Activated CD4-positive, alpha-beta T cell treated with anti-CD3 and anti-CD28 coated beads, Interleukin-2, amount 50 U/mL, for 1 hour (primary cell): ENCODE data around the gene RASSF5.
"Not testable (repeated sequence)": the region's sequence is repeated elsewhere in the genome, so short reads cannot be mapped to it uniquely, and the experiment has no call there.

Source experiments
- DNase-seq: peaks from one replicate; pipeline ENCODE4 v3.0.0-alpha.2; 2020

The RASSF5 gene

GRCh38 chr1:206477581-206478380 lies 29.6 kb upstream of the RASSF5 start:
- DNase-seq: no peak

- DNase-seq: no peak
Measured at GRCh38 chr1:206478746-206479145, 28.6 kb upstream of the RASSF5 start.

DNA sequence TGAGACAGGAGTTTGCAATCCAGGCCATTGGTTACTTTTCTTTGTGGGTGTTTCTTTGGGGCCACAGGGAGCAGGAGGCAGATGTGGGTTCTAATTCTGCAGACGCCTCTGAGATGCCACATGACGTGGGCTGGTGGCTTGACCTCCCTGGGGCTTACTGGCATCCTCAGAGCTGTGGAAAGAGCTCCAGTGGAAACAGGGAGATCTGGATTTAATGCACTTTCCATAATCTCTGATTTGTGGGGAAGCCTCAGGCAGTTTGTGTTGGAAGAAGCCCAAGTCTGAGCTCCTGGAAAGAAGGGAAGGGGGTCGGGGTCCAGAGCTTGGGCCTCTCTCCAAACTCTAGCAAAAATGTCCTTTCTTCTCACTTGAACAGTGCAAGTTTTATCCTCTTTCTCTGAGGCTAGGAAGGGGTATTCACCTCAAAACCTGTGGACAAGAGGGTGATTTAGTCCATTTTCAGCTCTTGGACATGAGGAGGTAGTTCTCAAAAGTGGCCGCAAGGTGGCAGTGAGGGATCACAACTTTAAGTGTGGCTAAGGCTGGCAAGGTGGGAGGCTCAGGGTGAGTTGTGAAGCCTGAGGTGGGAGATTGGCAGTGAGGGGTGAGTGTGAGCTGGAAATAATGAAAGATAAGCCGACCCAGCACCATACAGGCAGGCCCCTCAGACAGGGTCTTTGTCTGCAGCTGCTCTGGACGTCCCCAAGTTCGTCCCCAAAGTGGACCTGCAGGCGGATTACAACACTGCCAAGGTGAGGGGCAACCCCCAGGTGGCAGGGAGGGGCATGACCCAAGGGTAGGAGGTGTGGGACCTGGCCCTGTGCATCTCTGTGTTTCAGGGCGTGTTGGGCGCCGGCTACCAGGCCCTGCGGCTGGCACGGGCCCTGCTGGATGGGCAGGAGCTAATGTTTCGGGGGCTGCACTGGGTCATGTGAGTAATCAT lies 27.9 kb upstream of the RASSF5 start:
- peak; percentile 68 for DNase-seq

DNA sequence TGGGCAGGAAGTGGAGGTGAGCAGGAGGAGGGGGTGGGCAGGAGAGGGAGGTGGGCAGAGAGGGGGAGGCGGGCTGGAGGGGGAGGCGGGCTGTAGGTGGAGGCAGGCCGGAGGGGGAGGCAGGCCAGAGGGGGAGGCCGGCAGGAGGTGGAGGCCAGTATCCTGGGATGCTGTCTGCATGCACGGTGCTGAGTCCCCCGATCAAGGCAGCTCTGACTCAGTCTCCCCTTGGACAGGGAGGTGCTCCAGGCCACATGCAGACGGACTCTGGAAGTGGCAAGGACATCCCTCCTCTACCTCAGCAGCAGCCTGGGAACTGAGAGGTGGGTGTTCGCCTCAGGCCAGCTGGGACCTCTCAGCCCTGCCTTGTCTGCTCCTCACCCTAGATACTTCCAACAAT lies 27.1 kb upstream of the RASSF5 start:
- DNase-seq: no peak

- no peak for DNase-seq
Measured at GRCh38 chr1:206482611-206483010, 24.7 kb upstream of the RASSF5 start.

DNA sequence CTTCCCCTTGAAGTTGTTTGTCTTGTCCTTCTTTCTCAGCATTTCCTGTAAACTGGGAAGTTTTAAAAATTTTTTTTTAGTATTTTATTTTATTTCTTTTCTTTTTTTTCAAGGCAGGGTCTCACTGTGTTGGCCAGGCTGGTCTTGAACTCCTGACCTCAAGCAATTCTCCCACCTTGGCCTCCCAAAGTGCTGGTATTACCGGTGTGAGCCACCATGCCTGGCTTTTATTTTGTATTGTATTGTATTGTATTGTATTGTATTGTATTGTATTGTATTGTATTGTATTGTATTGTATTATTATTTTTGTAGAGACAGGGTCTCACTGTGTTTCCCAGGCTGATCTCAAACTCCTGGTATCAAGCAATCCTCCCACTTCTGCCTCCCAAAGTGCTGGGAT lies 23.5 kb upstream of the RASSF5 start:
- DNase-seq: not testable (repeated sequence)

GRCh38 chr1:206484901-206485300 lies 22.4 kb upstream of the RASSF5 start:
- DNase-seq: no peak

DNA sequence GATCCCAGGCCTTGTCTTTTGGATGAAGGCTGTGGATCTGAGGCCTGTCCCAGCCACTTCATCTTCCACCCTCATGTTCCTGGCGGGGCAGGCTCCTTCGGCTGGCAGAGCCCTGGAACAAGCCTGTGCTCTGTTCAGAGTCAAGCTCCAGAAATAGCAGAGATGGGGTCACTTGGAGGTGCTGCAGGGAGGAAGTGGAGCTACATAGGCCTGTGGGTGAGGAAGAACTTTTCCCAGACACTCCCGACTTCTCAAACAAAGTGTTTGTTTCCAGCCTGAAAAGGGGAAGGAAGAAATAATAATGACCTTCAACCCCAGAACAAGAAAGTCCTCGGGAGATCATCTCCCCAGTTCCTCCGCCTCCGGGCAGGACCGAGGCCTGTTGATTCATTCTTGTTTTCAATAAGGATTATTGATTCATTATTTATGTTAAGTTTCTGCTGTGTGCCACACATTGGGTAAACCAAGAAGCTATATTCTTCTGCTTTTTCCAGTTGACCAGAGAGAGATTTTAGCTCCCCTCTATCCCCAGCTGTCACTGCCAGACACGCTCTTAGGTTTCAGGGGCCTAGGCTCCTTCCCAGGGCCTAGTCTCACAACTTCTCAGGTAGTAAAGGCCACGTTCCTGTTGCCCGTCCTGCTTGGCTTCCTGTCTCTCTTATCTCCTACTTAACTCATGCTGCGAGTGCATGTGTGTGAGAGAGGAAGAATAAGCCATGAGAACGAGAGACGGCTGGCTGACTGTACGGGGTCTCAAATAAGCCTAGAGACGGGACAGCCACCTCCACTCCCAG lies 20.1 kb upstream of the RASSF5 start:
- DNase-seq: no peak

GRCh38 chr1:206487970-206488369 lies 19.4 kb upstream of the RASSF5 start:
- DNase-seq: no peak

- no peak for DNase-seq
Measured at GRCh38 chr1:206488466-206488865, 18.9 kb upstream of the RASSF5 start.

- DNase-seq: peak; percentile 72
Measured at GRCh38 chr1:206489980-206490770, 17.2 kb upstream of the RASSF5 start.

GRCh38 chr1:206490771-206491405 lies 16.4 kb upstream of the RASSF5 start:
- no peak for DNase-seq

DNA sequence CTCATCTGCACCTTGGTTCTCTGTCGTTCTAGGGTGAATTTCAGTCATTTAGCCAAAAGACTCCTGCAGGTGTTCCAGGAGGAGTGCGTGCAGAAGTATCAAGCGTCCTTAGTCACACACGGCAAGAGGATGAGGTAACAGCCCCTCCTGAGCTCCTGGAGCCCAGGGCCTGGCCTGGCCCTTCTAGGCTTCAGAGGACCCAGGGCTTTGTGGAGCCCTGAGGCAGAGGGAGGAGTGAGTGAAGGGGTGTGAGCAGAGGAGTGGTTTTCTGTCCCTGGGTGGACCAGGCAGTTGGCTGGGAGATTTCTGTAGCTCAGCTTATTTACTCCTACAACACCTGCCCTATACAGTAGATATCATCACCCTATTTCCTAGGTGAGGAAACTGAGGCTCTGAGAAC lies 15.7 kb upstream of the RASSF5 start:
- DNase-seq: no peak

DNA sequence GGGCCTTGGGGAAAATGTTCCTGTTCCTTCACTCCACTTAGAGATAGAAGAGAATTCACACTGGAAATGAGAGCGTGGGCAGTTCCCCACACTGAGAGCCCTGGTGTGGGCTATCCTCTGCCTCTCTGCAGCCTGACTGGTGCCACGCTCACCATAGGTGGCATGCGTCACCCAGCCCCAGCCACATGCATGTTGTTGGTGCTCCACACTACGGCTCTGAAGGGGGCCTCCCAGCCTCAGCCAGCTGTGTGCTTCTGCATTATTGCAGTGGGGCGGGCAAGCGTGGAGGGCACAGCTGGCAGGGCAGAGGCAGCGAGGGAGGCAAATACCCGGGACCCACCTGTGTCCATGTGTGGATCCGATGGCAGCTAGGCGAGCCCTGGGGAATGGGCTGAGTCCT lies 14.7 kb upstream of the RASSF5 start:
- no peak for DNase-seq

DNA sequence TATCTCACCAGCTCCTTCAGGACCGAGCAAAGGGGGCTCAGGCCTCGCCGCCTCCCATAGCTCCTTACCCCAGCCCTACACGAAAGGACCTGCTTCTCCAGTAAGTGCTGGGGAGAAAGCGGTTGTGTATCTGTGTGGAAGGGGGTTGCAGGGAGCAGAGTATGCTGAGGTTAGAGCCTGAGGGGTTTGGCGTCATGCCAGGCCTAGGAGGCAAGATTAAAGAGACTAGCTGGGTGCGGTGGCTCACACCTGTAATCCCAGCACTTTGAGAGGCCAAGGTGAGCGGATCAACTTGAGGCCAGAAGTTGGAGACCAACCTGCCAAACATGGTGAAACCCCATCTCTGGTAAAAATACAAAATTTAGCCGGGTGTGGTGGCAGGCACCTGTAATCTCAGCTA lies 14.1 kb upstream of the RASSF5 start:
- DNase-seq: no peak

DNA sequence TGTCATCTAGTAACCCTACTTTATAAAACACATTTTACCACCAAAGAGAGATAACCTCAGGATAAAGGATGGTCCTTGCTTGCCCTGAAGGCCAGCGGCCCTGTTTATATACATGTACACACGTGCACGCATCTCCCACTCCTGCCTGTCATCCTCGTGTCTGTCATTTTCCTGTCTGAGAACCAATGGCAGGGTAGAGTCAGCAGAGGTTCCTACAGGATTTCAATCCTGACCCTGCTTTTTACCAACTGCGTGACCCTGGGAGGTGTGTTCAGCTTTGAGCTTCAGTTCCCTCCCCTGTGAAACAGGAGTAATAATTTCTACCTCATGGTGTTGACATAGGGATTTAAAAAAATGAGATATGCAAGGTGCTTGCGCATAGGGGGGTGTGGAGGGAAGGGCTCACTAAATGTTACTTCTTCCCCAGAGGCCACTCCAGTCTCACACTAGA lies 12.3 kb upstream of the RASSF5 start:
- no peak for DNase-seq

- DNase-seq: no peak
Measured at GRCh38 chr1:206495493-206496046, 11.8 kb upstream of the RASSF5 start.

GRCh38 chr1:206496131-206496793 lies 11.1 kb upstream of the RASSF5 start:
- no peak for DNase-seq

GRCh38 chr1:206497363-206497762 lies 10.0 kb upstream of the RASSF5 start:
- DNase-seq: no peak

DNA sequence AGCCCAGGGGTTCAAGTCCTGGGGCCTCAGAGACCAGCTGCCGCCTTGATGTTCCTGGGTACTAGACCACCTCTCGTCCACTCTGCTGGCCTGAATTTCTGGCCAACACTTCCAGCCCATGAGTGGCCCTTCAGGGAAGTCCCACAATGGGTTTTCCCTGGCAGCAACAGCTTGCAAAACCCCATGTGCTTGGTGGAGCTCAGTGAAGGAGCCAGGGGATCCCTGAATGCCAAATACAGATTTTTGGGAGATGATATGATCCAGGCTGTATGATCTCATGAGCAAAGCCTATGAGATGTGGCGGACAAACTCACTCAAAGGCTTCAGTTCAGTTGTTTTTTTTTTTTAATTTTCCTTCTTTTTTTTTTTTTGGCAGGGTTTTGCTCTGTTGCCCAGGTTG lies 9.6 kb upstream of the RASSF5 start:
- DNase-seq: no peak

- no peak for DNase-seq
Measured at GRCh38 chr1:206498685-206499084, 8.6 kb upstream of the RASSF5 start.
